Lower lobe of right lung (tissue), 2 donors: Measurements from ENCODE around the gene LRTM2. TPM values are rescaled to one million over a fixed set of nuclear protein-coding genes. Genes with fewer than 3 reads are reported as not detected.

Experiments used
- ATAC-seq, 2 donors: fragments of 200-7000 bp; cut with Tn5 transposase; one replicate each; pipeline ENCODE4 v1.9.1; 2020 to 2022; ENCODE audit warnings: mild to moderate bottlenecking in 2 of 2, moderate library complexity in 2 of 2
- DNase-seq: peaks from one replicate; pipeline ENCODE4 v3.0.0-alpha.2; 2020
- H3K27ac ChIP-seq: fragments of 200-600 bp; one replicate; pipeline ENCODE4 v1.8.0; 2022
- H3K27me3 ChIP-seq: fragments of 200-600 bp; one replicate; pipeline ENCODE4 v1.8.0; 2022; ENCODE audit warnings: low read depth
- H3K36me3 ChIP-seq: fragments of 200-600 bp; one replicate; pipeline ENCODE4 v1.8.0; 2022; ENCODE audit warnings: mild to moderate bottlenecking
- H3K4me1 ChIP-seq: fragments of 200-600 bp; one replicate; pipeline ENCODE4 v1.8.0; 2022
- H3K4me3 ChIP-seq: fragments of 200-600 bp; one replicate; pipeline ENCODE4 v1.8.0; 2022; ENCODE audit warnings: mild to moderate bottlenecking
- H3K9me3 ChIP-seq: fragments of 200-600 bp; one replicate; pipeline ENCODE4 v1.8.0; 2022
- intact Hi-C: fragments of 100-400 bp; cut with DNase I; formaldehyde crosslinking; loops from one replicate; pipeline ENCODE4 v1.11.0; 2022
- total RNA-seq: library from RNA; stranded (reverse); fragmentation: NEBNext Ultra II Directional; extraction: Animal tissue kit (Norgen Biotek cat#: 25700); gene quantifications from one replicate; pipeline ENCODE4 v1.2.1, GENCODE V29; 2021
- TF ChIP-seq, protein P1 (sequence below): fragments of 200-600 bp; IDR thresholded peaks from one replicate; pipeline ENCODE4 v1.8.0; 2022; ENCODE audit warnings: antibody characterized with exemption, mild to moderate bottlenecking
- donor health status: DM: no; HTN: yes; CAD: no; lungs with severe emphysema.

Gene LRTM2
- total RNA-seq, 1 donor from 2014 or later = not detected

DNA sequence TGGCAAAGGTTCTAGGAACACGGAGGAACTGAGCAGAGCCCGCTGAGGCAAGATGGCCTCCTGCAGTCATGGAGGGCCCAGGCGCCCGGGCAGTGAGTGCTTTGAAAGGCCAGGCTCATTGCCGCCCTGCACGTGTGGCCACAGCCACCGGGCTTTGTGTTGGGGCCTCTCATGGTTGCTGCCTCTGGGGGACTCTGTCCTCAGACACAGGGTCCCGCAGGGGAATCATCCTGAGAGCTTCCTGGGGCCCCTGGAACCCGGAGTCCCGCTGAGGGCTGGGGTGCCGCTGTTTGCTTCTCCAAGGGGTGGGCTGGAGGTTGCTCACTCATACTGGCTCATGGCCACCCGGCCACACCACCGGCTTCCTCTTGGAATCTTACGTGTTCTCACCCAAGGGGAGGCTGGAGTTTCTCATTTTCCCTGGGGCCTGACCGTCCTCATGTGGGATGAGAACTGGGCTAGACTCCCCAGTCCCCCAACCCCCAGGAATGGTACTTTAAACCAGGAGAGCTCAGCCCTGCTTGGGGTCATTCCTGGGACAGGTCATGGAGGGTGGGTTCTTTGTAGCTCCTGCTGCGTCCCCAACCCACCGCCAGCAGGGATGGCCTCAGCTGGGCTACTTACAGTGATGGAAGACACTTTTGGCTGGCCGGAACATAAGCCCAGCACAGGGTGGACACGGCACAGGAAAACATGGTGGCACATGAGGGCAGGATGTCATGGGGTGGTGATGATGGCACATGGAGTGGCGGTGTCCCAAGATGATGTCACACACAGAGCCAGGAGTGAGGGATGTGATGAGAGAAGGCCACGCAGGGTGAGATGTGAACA lies 21.1 kb upstream of the LRTM2 start:
- H3K9me3 ChIP-seq = no peaks in the 10 kb centered on the region
- H3K4me1 ChIP-seq = peaks cover 19% of the 10 kb centered on the region
- DNase-seq (no peak), ATAC-seq (no peak)
- no peak overlapping the region for H3K4me3 ChIP-seq
- H3K27me3 ChIP-seq = no peaks in the 10 kb centered on the region
- H3K36me3 ChIP-seq = no peaks in the 10 kb centered on the region
- no peak overlapping the region for H3K27ac ChIP-seq
- TF ChIP-seq, protein P1, sequence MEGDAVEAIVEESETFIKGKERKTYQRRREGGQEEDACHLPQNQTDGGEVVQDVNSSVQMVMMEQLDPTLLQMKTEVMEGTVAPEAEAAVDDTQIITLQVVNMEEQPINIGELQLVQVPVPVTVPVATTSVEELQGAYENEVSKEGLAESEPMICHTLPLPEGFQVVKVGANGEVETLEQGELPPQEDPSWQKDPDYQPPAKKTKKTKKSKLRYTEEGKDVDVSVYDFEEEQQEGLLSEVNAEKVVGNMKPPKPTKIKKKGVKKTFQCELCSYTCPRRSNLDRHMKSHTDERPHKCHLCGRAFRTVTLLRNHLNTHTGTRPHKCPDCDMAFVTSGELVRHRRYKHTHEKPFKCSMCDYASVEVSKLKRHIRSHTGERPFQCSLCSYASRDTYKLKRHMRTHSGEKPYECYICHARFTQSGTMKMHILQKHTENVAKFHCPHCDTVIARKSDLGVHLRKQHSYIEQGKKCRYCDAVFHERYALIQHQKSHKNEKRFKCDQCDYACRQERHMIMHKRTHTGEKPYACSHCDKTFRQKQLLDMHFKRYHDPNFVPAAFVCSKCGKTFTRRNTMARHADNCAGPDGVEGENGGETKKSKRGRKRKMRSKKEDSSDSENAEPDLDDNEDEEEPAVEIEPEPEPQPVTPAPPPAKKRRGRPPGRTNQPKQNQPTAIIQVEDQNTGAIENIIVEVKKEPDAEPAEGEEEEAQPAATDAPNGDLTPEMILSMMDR = no peak
- intact Hi-C loops = loop anchor here (10.0 kb wide), 1 partner anchor 136 kb away; no protein-coding TSS in a partner anchor

GRCh38 chr12:1799882-1800400 lies 20.4 kb upstream of the LRTM2 start:
- DNase-seq (peak; percentile 34), ATAC-seq (no peak)
- Histone ChIP-seq H3K36me3 (no peaks in the 10 kb centered on the region), H3K4me1 (peaks cover 19% of the 10 kb centered on the region), H3K9me3 (no peaks in the 10 kb centered on the region), H3K4me3 (no peak overlapping the region), H3K27me3 (no peaks in the 10 kb centered on the region), H3K27ac (no peak overlapping the region)
- intact Hi-C loops = loop anchor here (10.0 kb wide), 1 partner anchor 135 kb away; no protein-coding TSS in a partner anchor
- TF ChIP-seq, protein P1 = no peak

DNA sequence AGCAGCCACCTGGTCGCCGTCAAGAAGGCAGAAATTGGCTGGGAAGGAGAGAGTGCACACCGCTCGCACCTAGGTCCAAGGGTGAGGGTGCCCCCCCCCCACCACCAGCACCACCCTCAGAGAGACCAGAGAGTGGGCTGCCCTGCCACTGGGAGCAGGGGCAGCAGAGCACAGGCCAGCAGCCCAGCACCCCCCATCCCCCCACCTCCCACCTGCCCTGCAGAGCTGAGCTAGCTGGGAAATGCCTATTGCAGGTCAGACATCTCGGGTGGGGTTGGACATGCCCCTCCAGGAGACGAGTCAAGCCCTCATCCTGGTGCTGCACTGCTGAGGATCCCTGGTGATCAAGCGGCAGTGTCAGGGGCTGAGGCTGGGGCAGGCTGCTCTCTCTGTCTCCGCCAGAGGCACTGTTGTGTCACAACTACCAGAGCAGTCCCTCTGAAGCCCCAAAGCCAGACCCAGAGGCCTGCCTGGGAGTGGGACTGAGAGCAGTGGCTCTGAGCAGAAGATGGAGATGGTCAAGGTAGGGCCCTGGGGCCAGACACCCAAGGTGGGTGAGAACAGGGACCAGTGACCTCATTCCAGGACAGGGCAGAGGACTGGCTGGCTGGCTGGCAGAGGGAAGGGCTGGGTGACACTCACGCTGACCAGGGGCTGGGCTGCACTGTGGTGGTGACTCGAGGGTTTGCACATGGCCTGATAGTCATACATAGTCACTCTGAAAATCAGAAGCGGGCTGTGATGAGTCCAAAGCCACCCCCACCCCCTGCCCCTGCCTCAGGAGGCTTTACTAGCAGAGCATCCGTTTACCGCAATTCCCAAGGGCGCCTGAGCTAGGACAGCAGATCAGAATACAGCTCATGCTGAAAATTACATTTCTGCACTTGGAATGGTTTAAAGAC lies 19.7 kb upstream of the LRTM2 start:
- no peaks in the 10 kb centered on the region for H3K27me3 ChIP-seq
- peaks cover 12% of the 10 kb centered on the region for H3K4me1 ChIP-seq
- H3K27ac ChIP-seq = no peak overlapping the region
- TF ChIP-seq, protein P1 = peak; percentile 38
- H3K9me3 ChIP-seq = no peaks in the 10 kb centered on the region
- H3K36me3 ChIP-seq = no peaks in the 10 kb centered on the region
- DNase-seq (peak; percentile 59), ATAC-seq (no peak)
- intact Hi-C loops = no loop called here
- H3K4me3 ChIP-seq = no peak overlapping the region

DNA sequence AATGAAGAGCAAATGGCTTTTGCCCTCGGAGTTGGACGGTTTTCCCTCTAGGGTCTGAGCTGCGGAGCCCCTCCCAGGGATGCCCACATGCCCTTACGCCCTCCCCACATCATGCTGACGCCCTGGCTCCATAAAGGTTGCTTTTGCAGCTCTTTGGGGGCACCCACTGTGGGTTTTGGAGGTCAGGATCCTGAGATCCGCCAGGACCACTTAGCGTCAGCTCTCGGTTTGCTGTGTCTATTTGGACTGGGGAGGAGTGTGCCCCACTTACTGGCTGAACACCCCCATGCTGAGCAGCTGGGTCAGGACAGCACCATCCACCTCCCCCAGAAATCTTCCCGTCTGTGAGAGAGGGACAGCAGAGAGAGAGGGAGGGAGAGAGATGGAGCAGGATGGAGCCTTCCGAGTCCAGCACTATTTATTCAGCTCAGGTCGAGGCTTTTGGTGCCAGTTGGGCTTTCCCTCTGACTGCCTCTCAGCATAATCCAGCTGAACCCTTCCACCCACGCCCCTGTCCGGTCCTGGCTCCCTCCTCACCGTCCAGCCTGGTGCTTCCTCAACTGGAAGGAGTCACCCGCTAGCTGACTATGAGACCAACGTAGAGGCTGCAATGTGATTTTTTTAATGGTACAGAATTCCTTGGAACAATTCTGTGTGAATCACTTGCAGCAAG lies 18.9 kb upstream of the LRTM2 start:
- H3K9me3 ChIP-seq = no peaks in the 10 kb centered on the region
- no peaks in the 10 kb centered on the region for H3K36me3 ChIP-seq
- intact Hi-C loops = no loop called here
- no peak overlapping the region for H3K27ac ChIP-seq
- H3K4me3 ChIP-seq = no peak overlapping the region
- ATAC-seq (no peak), DNase-seq (no peak)
- H3K4me1 ChIP-seq = peaks cover 9% of the 10 kb centered on the region
- TF ChIP-seq, protein P1 = no peak
- no peaks in the 10 kb centered on the region for H3K27me3 ChIP-seq

DNA sequence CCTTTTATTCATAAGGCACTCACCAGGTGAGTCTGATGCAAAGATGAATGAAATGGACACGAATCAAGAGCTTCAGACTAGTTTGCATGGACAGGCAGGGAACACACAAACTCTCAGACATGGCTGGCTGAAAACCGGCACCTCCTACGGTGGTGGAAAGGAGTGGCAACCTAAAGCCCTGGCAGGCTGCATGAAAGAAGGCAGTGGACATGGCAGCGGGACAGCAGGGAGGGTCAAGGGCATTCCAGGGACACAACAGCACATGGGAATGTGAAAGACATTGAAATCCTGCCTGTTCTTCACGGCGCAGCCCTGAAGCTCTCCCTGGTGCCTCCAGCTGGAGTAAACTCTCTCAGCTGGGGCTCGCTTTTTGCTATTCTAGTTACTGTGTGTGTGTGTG lies 16.6 kb upstream of the LRTM2 start:
- H3K4me3 ChIP-seq = no peak overlapping the region
- intact Hi-C loops = no loop called here
- H3K4me1 ChIP-seq = peaks cover 4% of the 10 kb centered on the region
- no peak overlapping the region for H3K27ac ChIP-seq
- H3K27me3 ChIP-seq = no peaks in the 10 kb centered on the region
- no peaks in the 10 kb centered on the region for H3K9me3 ChIP-seq
- DNase-seq (no peak), ATAC-seq (no peak)
- no peaks in the 10 kb centered on the region for H3K36me3 ChIP-seq
- TF ChIP-seq, protein P1 = no peak
